Activated CD8-positive, alpha-beta T cell treated with anti-CD3 and anti-CD28 coated beads for 36 hours (primary cell): ENCODE data around the gene PBRM1. TPM values are rescaled to one million over a fixed set of nuclear protein-coding genes. Genes with fewer than 3 reads are reported as not detected.

Experiments
- ATAC-seq: fragments of 200-7000 bp; cut with Tn5 transposase; one replicate; pipeline ENCODE4 v1.10.0; 2021; ENCODE audit warnings: mild to moderate bottlenecking, moderate library complexity
- CTCF ChIA-PET: fragments of 350-600 bp; sonication (Branson Sonifier 250); formaldehyde crosslinking; loops from one replicate; lab custom pipeline; 2021; ENCODE audit warnings: antibody characterized with exemption; lab: Charles Lee
- POLR2A ChIA-PET: fragments of 350-600 bp; sonication (Branson Sonifier 250); formaldehyde crosslinking; loops from one replicate; lab custom pipeline; 2021; ENCODE audit warnings: antibody characterized with exemption; lab: Charles Lee
- DNase-seq: peaks from one replicate; pipeline ENCODE4 v3.0.0-alpha.2; 2020
- H3K27ac Mint-ChIP-seq: one replicate; pipeline ENCODE4 v1.8.0; 2021; ENCODE audit warnings: mild to moderate bottlenecking, mixed read lengths
- H3K27me3 Mint-ChIP-seq: one replicate; pipeline ENCODE4 v1.8.0; 2021; ENCODE audit warnings: mixed read lengths
- H3K36me3 Mint-ChIP-seq: one replicate; pipeline ENCODE4 v1.8.0; 2021; ENCODE audit warnings: low read depth, mixed read lengths
- H3K4me1 Mint-ChIP-seq: one replicate; pipeline ENCODE4 v1.8.0; 2021; ENCODE audit warnings: low read depth, mixed read lengths
- H3K4me3 Mint-ChIP-seq: one replicate; pipeline ENCODE4 v1.8.0; 2021; ENCODE audit warnings: mild to moderate bottlenecking, moderate library complexity, mixed read lengths
- H3K9me3 Mint-ChIP-seq: one replicate; pipeline ENCODE4 v1.8.0; 2021; ENCODE audit warnings: mixed read lengths
- intact Hi-C: fragments of 100-400 bp; cut with micrococcal nuclease; formaldehyde crosslinking; loops from one replicate; pipeline ENCODE4 v1.10.0; 2022
- total RNA-seq, 2 experiments: library from RNA; stranded (reverse); gene quantifications; one replicate each; pipeline ENCODE4 v1.2.3, GENCODE V29; 2021
- TF ChIP-seq, protein P1 (sequence below): fragments of 200-600 bp; IDR thresholded peaks from one replicate; pipeline ENCODE4 v1.8.0; 2022; ENCODE audit warnings: antibody characterized with exemption, mild to moderate bottlenecking

PBRM1 gene
- total RNA-seq, 2 experiments from 2014 or later = 55.9 to 56.1 TPM

- peak overlapping the region; percentile 99 for H3K27ac Mint-ChIP-seq
- H3K27me3 Mint-ChIP-seq = no peaks in the 10 kb centered on the region
- DNase-seq (no peak), ATAC-seq (no peak)
- TF ChIP-seq, protein P1, sequence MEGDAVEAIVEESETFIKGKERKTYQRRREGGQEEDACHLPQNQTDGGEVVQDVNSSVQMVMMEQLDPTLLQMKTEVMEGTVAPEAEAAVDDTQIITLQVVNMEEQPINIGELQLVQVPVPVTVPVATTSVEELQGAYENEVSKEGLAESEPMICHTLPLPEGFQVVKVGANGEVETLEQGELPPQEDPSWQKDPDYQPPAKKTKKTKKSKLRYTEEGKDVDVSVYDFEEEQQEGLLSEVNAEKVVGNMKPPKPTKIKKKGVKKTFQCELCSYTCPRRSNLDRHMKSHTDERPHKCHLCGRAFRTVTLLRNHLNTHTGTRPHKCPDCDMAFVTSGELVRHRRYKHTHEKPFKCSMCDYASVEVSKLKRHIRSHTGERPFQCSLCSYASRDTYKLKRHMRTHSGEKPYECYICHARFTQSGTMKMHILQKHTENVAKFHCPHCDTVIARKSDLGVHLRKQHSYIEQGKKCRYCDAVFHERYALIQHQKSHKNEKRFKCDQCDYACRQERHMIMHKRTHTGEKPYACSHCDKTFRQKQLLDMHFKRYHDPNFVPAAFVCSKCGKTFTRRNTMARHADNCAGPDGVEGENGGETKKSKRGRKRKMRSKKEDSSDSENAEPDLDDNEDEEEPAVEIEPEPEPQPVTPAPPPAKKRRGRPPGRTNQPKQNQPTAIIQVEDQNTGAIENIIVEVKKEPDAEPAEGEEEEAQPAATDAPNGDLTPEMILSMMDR = no peak
- ChIA-PET POLR2A (interaction anchor here (0.7 to 1.6 kb wide), 4 partner anchors 9 to 81 kb away, joined by 3 to 7 read pairs (median 3); no protein-coding TSS in a partner anchor), CTCF (interaction anchor here (1.4 kb wide), 1 partner anchor 66 kb away, joined by 5 read pairs; no protein-coding TSS in a partner anchor)
- H3K4me3 Mint-ChIP-seq = peak overlapping the region; percentile 100
- intact Hi-C loops = loop anchor here (10.0 kb wide), 1 partner anchor 147 kb away; the partner anchor contains the start of genes GNL3 and PBRM1
- H3K4me1 Mint-ChIP-seq = peaks cover 46% of the 10 kb centered on the region
- H3K9me3 Mint-ChIP-seq = no peaks in the 10 kb centered on the region
- peaks cover 34% of the 10 kb centered on the region for H3K36me3 Mint-ChIP-seq
These were observed 147.8 kb downstream of the PBRM1 start for GRCh38 chr3:52537726-52538421.

DNA sequence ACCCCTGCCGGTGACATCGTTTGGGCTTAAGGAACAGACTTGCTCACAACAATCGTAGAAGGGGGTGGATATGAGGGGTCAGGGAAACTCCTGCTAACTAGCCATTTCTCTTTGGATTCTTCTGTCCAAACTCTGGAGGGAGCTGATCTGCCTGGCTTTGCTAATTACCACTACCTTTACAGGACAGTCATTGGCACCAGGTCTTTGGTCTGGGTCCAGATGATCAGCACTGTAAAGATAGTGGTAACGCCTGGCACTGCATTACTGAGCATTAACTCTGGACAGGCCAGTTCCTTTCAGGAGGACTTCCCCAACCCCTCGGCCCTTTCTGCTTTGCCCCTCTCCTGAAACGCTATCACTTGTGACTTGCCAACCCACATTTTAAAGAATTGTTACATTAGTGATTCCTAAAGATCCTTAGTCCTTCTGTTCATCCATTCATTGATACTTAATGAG is 148.5 kb downstream of the PBRM1 start:
- Mint-ChIP-seq H3K4me1 (peaks cover 49% of the 10 kb centered on the region), H3K4me3 (peak overlapping the region; percentile 100), H3K27me3 (no peaks in the 10 kb centered on the region), H3K27ac (peak overlapping the region; percentile 99), H3K36me3 (peaks cover 34% of the 10 kb centered on the region), H3K9me3 (no peaks in the 10 kb centered on the region)
- CTCF ChIA-PET = no interaction called here
- POLR2A ChIA-PET = interaction anchor here (0.7 to 1.6 kb wide), 4 partner anchors 8 to 80 kb away, joined by 3 to 7 read pairs (median 3); no protein-coding TSS in a partner anchor
- DNase-seq (no peak), ATAC-seq (no peak)
- intact Hi-C loops = loop anchor here (10.0 kb wide), 1 partner anchor 148 kb away; the partner anchor contains the start of genes GNL3 and PBRM1
- TF ChIP-seq, protein P1 = no peak

DNA sequence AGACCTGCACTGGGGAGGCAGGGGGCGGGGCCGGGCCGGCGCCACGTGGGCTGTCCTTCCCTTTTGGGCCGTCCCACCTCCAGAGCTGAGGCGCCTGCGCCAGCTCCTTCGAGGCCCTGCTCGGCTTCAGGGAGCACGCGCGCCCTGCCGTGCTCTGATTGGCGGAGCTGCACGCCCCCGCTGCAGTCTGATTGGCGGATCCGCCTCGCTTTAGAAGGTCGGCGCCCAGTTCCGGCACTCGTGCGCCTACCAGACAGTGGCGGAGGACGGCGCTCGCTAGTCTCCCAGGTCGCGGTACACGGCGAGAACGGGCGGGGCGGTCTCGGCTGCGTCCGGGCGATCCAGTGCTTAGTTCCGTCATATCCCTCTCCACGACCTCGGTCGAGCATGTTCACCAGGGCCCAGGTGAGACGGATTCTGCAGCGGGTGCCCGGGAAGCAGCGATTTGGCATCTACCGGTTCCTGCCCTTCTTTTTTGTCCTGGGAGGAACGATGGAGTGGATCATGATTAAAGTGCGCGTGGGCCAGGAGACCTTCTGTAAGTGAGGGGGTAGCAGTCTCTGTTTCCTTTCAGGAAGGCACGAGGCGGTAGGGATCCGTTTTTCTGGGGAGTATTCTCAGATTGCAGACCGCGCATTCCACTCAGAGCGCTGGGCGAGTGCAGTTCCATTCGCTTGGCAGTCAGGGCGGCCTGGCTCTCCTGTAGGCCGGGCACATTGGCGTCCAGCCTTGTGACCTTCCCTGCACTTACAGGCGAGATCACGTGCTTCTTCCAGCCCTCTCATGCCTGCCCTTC is 149.1 kb downstream of the PBRM1 start, which contains the start of gene UQCC5:
UQCC5 (plus strand) TSS at position 237 of the 796 bp plus-strand sequence; CDS start at position 388, 151 bp downstream.
- intact Hi-C loops = loop anchor here (10.0 kb wide), 1 partner anchor 148 kb away; the partner anchor contains the start of genes GNL3 and PBRM1
- ATAC-seq (peak; percentile 88), DNase-seq (peak; percentile 99)
- Mint-ChIP-seq H3K4me1 (peaks cover 49% of the 10 kb centered on the region), H3K27me3 (no peaks in the 10 kb centered on the region), H3K36me3 (peaks cover 31% of the 10 kb centered on the region), H3K9me3 (no peaks in the 10 kb centered on the region), H3K27ac (peak within 1 kb of the TSS; percentile 99), H3K4me3 (peak within 1 kb of the TSS; percentile 100)
- TF ChIP-seq, protein P1 = no peak
- CTCF ChIA-PET = interaction anchor here (0.8 to 1.2 kb wide), 5 partner anchors 64 to 128 kb away, joined by 3 to 4 read pairs (median 3); no protein-coding TSS in a partner anchor
- POLR2A ChIA-PET = interaction anchor here (0.7 to 1.3 kb wide), 3 partner anchors 17 to 80 kb away, joined by 3 to 7 read pairs (median 3); no protein-coding TSS in a partner anchor

GRCh38 chr3:52536112-52536368 is 149.7 kb downstream of the PBRM1 start:
- no peaks in the 10 kb centered on the region for H3K9me3 Mint-ChIP-seq
- ChIA-PET POLR2A (interaction anchor here (1.5 kb wide), 1 partner anchor 235 kb away, joined by 3 read pairs; the partner anchor contains the start of gene NEK4), CTCF (interaction anchor here (0.8 to 1.2 kb wide), 5 partner anchors 64 to 128 kb away, joined by 3 to 4 read pairs (median 3); no protein-coding TSS in a partner anchor)
- peaks cover 46% of the 10 kb centered on the region for H3K4me1 Mint-ChIP-seq
- no peaks in the 10 kb centered on the region for H3K27me3 Mint-ChIP-seq
- DNase-seq = no peak
- H3K36me3 Mint-ChIP-seq = peaks cover 29% of the 10 kb centered on the region
- TF ChIP-seq, protein P1 = no peak
- peak overlapping the region; percentile 100 for H3K4me3 Mint-ChIP-seq
- ATAC-seq = no peak
- intact Hi-C loops = loop anchor here (10.0 kb wide), 1 partner anchor 149 kb away; the partner anchor contains the start of genes GNL3 and PBRM1
- peak overlapping the region; percentile 99 for H3K27ac Mint-ChIP-seq
